Activated T-helper 1 cell treated with anti-CD3 and anti-CD28 coated beads, Interleukin-12 subunit alpha, Interleukin-12 subunit beta, Interleukin-2, Interleukin-4 antibody, amounts not matched to agents 30 ng/mL and 10 ng/mL and 1 ng/mL, durations not matched to agents 14 hours and 24 hours and 36 hours (primary cell): ENCODE data around the gene TLR5. TPM values are rescaled to one million over a fixed set of nuclear protein-coding genes. Genes with fewer than 3 reads are reported as not detected.
A peak's percentile ranks its signal among the peaks of the same experiment; 100 is the strongest.

Experiments
- DNase-seq: peaks from one replicate; pipeline ENCODE4 v3.0.0; 2021; ENCODE audit warnings: low spot score
- H3K27ac Mint-ChIP-seq: one replicate; pipeline ENCODE4 v1.8.0; 2021; ENCODE audit warnings: mild to moderate bottlenecking, mixed read lengths
- H3K27me3 Mint-ChIP-seq: one replicate; pipeline ENCODE4 v1.8.0; 2022; ENCODE audit warnings: mild to moderate bottlenecking, moderate library complexity, mixed read lengths; ENCODE audit not compliant: insufficient read depth
- H3K36me3 Mint-ChIP-seq: one replicate; pipeline ENCODE4 v1.8.0; 2021; ENCODE audit warnings: low read depth, mixed read lengths
- H3K4me1 Mint-ChIP-seq: one replicate; pipeline ENCODE4 v1.8.0; 2021; ENCODE audit warnings: low read depth, mixed read lengths
- H3K4me3 Mint-ChIP-seq: one replicate; pipeline ENCODE4 v1.8.0; 2021; ENCODE audit warnings: mild to moderate bottlenecking, moderate library complexity, mixed read lengths
- H3K9me3 Mint-ChIP-seq: one replicate; pipeline ENCODE4 v1.8.0; 2021; ENCODE audit warnings: mixed read lengths
- intact Hi-C: fragments of 100-400 bp; cut with micrococcal nuclease; formaldehyde crosslinking; loops from one replicate; pipeline ENCODE4 v1.15.1; 2024
- total RNA-seq: library from RNA; stranded (reverse); gene quantifications from 2 replicates; pipeline ENCODE4 v1.2.3, GENCODE V29; 2022

Gene TLR5
- total RNA-seq, 1 donor from 2014 or later: not detected

GRCh38 chr1:223089250-223089649 lies 53.8 kb downstream of the TLR5 start:
- no peak overlapping the region for H3K4me3 Mint-ChIP-seq
- intact Hi-C loops: loop anchor here (10.0 kb wide), 1 partner anchor 434 kb away; no protein-coding TSS in a partner anchor
- H3K27ac Mint-ChIP-seq: no peak overlapping the region
- peaks cover 5% of the 10 kb centered on the region for H3K27me3 Mint-ChIP-seq
- no peaks in the 10 kb centered on the region for H3K9me3 Mint-ChIP-seq
- no peak for DNase-seq
- no peaks in the 10 kb centered on the region for H3K4me1 Mint-ChIP-seq
- H3K36me3 Mint-ChIP-seq: no peaks in the 10 kb centered on the region

GRCh38 chr1:223088713-223089240 lies 54.3 kb downstream of the TLR5 start:
- Mint-ChIP-seq H3K4me1 (no peaks in the 10 kb centered on the region), H3K27ac (no peak overlapping the region), H3K9me3 (no peaks in the 10 kb centered on the region), H3K27me3 (peaks cover 5% of the 10 kb centered on the region), H3K36me3 (no peaks in the 10 kb centered on the region), H3K4me3 (no peak overlapping the region)
- DNase-seq: no peak
- intact Hi-C loops: loop anchor here (10.0 kb wide), 1 partner anchor 434 kb away; no protein-coding TSS in a partner anchor

- intact Hi-C loops: loop anchor here (10.0 kb wide), 1 partner anchor 433 kb away; no protein-coding TSS in a partner anchor
- Mint-ChIP-seq H3K36me3 (no peaks in the 10 kb centered on the region), H3K27ac (no peak overlapping the region), H3K4me1 (no peaks in the 10 kb centered on the region), H3K4me3 (no peak overlapping the region), H3K27me3 (peaks cover 7% of the 10 kb centered on the region), H3K9me3 (no peaks in the 10 kb centered on the region)
- DNase-seq: no peak
These were observed 55.5 kb downstream of the TLR5 start for GRCh38 chr1:223087291-223088255.

- intact Hi-C loops: loop anchor here (10.0 kb wide), 1 partner anchor 430 kb away; no protein-coding TSS in a partner anchor
- Mint-ChIP-seq H3K4me3 (no peak overlapping the region), H3K4me1 (no peaks in the 10 kb centered on the region), H3K27ac (no peak overlapping the region), H3K27me3 (peaks cover 2% of the 10 kb centered on the region), H3K36me3 (no peaks in the 10 kb centered on the region), H3K9me3 (no peaks in the 10 kb centered on the region)
- DNase-seq: no peak
These were observed 58.6 kb downstream of the TLR5 start for GRCh38 chr1:223084464-223084866.

DNA sequence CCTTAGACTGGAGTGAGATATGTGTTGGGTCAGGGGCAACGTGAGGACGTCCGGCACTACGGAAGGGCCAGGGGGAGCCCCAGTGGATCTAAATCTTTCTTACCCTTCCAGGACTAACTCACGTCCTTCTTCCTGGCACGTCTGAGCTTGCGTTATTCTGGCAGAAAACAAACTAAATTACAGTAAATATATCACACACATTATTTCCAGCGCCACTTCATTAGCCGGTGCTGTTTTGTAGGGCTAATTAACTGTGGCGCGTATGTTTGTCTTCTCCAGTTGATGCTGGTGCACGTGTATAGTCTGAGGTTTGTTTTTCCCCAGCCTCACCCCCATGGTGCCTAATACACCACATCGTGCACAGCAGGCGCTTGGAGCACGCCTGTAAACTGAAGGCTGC lies 59.2 kb downstream of the TLR5 start:
- no peaks in the 10 kb centered on the region for H3K9me3 Mint-ChIP-seq
- no peaks in the 10 kb centered on the region for H3K4me1 Mint-ChIP-seq
- H3K27ac Mint-ChIP-seq: no peak overlapping the region
- no peaks in the 10 kb centered on the region for H3K36me3 Mint-ChIP-seq
- peaks cover 2% of the 10 kb centered on the region for H3K27me3 Mint-ChIP-seq
- intact Hi-C loops: loop anchor here (10.0 kb wide), 1 partner anchor 429 kb away; no protein-coding TSS in a partner anchor
- H3K4me3 Mint-ChIP-seq: no peak overlapping the region
- DNase-seq: no peak

DNA sequence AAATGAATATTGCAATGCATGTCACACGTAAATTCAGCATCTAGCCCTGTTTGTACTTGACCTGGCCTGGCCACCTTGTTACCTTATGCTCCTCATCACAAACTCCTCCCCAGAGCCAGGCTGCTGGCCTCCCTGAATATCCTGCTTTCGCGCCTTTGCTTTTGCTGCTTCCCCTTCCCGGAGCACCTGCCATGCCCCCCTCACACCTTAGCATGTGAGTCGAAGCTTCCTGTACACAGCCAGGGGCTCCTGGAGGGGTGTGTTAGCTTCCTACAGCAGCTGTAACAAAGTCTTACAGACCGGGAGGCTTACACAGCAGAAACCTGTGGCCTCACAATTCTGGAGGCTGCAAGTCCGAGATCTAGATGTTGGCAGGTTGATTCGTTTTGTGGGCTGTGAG lies 60.1 kb downstream of the TLR5 start:
- Mint-ChIP-seq H3K9me3 (no peaks in the 10 kb centered on the region), H3K27ac (no peak overlapping the region), H3K4me3 (no peak overlapping the region), H3K4me1 (no peaks in the 10 kb centered on the region), H3K36me3 (no peaks in the 10 kb centered on the region), H3K27me3 (peaks cover 2% of the 10 kb centered on the region)
- intact Hi-C loops: loop anchor here (10.0 kb wide), 1 partner anchor 428 kb away; no protein-coding TSS in a partner anchor
- DNase-seq: no peak

GRCh38 chr1:223081181-223081994 lies 61.7 kb downstream of the TLR5 start:
- H3K27me3 Mint-ChIP-seq: peaks cover 4% of the 10 kb centered on the region
- H3K9me3 Mint-ChIP-seq: no peaks in the 10 kb centered on the region
- peak; percentile 45 for DNase-seq
- peak overlapping the region; percentile 24 for H3K4me3 Mint-ChIP-seq
- no peaks in the 10 kb centered on the region for H3K4me1 Mint-ChIP-seq
- intact Hi-C loops: loop anchor here (1.0 to 10.0 kb wide), 5 partner anchors 42 to 617 kb away; no protein-coding TSS in a partner anchor
- peak overlapping the region; percentile 6 for H3K27ac Mint-ChIP-seq
- no peaks in the 10 kb centered on the region for H3K36me3 Mint-ChIP-seq

DNA sequence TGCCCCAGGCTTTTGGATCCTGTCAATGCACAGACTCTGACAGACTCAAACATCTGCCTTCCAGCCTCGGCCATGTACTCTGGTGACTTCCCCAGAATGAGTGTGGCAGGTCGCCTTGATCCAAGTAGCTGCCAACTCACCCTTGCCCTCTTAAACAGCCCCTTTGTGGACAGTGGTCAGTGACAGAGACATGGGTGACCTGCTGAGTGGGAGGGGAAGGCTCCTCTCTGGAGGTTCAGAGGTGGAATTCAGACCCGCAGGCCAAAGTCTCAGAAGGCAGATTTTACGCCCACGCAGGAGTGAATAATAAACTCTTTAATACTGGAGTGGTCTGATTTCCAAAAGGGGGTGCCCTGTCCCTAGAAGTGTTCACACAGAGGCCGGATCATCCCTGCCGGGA lies 63.5 kb downstream of the TLR5 start:
- no peak overlapping the region for H3K27ac Mint-ChIP-seq
- DNase-seq: no peak
- intact Hi-C loops: no loop called here
- H3K27me3 Mint-ChIP-seq: peaks cover 7% of the 10 kb centered on the region
- H3K9me3 Mint-ChIP-seq: no peaks in the 10 kb centered on the region
- no peak overlapping the region for H3K4me3 Mint-ChIP-seq
- no peaks in the 10 kb centered on the region for H3K4me1 Mint-ChIP-seq
- no peaks in the 10 kb centered on the region for H3K36me3 Mint-ChIP-seq

GRCh38 chr1:223077247-223077833 lies 65.7 kb downstream of the TLR5 start:
- DNase-seq: no peak
- H3K36me3 Mint-ChIP-seq: no peaks in the 10 kb centered on the region
- intact Hi-C loops: no loop called here
- H3K27ac Mint-ChIP-seq: no peak overlapping the region
- no peaks in the 10 kb centered on the region for H3K9me3 Mint-ChIP-seq
- H3K4me3 Mint-ChIP-seq: no peak overlapping the region
- no peaks in the 10 kb centered on the region for H3K4me1 Mint-ChIP-seq
- H3K27me3 Mint-ChIP-seq: peaks cover 4% of the 10 kb centered on the region

DNA sequence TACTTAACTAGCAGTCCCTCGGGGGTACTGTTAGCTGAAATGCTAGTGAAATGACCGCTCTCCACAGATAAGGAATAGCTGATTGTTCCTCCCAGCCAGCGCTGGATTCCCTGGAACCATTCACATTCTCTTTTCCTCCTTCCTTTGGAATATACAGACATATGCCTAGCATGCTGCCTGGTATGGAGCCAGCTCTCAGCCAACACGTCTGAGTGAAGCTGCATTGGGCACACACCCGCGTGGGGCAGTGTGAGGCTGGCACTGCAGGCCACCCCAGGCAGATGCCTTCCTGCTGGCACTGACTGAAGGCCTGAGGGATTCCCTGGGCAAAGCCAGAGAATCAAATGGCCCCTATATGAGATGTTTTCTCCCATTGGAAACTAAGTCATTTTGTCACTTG lies 66.7 kb downstream of the TLR5 start:
- H3K27ac Mint-ChIP-seq: no peak overlapping the region
- H3K9me3 Mint-ChIP-seq: no peaks in the 10 kb centered on the region
- no peak for DNase-seq
- no peaks in the 10 kb centered on the region for H3K4me1 Mint-ChIP-seq
- peaks cover 4% of the 10 kb centered on the region for H3K27me3 Mint-ChIP-seq
- H3K36me3 Mint-ChIP-seq: no peaks in the 10 kb centered on the region
- intact Hi-C loops: no loop called here
- H3K4me3 Mint-ChIP-seq: no peak overlapping the region

- Mint-ChIP-seq H3K4me3 (no peak overlapping the region), H3K36me3 (no peaks in the 10 kb centered on the region), H3K9me3 (no peaks in the 10 kb centered on the region), H3K27me3 (peaks cover 4% of the 10 kb centered on the region), H3K4me1 (no peaks in the 10 kb centered on the region), H3K27ac (no peak overlapping the region)
- intact Hi-C loops: no loop called here
- no peak for DNase-seq
These were observed 67.2 kb downstream of the TLR5 start for GRCh38 chr1:223075834-223076233.
